ENCODE data around the gene KCNH4.

- TF ChIP-seq, protein P1, sequence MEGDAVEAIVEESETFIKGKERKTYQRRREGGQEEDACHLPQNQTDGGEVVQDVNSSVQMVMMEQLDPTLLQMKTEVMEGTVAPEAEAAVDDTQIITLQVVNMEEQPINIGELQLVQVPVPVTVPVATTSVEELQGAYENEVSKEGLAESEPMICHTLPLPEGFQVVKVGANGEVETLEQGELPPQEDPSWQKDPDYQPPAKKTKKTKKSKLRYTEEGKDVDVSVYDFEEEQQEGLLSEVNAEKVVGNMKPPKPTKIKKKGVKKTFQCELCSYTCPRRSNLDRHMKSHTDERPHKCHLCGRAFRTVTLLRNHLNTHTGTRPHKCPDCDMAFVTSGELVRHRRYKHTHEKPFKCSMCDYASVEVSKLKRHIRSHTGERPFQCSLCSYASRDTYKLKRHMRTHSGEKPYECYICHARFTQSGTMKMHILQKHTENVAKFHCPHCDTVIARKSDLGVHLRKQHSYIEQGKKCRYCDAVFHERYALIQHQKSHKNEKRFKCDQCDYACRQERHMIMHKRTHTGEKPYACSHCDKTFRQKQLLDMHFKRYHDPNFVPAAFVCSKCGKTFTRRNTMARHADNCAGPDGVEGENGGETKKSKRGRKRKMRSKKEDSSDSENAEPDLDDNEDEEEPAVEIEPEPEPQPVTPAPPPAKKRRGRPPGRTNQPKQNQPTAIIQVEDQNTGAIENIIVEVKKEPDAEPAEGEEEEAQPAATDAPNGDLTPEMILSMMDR (IDR thresholded peaks at IDR 0.05), result no peak
- no peak for TF ChIP-seq EZH2 (IDR thresholded peaks at IDR 0.05; ENCODE audit: borderline replicate concordance, insufficient read depth, low read depth, low read length, poor library complexity, severe bottlenecking)
Observed at GRCh38 chr17:42225646-42226045, 44.7 kb upstream of the KCNH4 start.

Data from B cell (primary cell).